NB4 (cell line): ENCODE results near the gene RASA4.
"Not testable (repeated sequence)": the region's sequence is repeated elsewhere in the genome, so short reads cannot be mapped to it uniquely, and the experiment has no call there.

ENCODE experiments used
- CTCF ChIP-seq: IDR thresholded peaks from one replicate; pipeline ENCODE4 v1.5.1; 2012; ENCODE audit warnings: low read depth, low read length
- MAX ChIP-seq: IDR thresholded peaks from 2 replicates; pipeline ENCODE4 v1.6.1; 2011; ENCODE audit warnings: low read depth, low read length

GRCh38 chr7:102527822-102528793 is 88.4 kb downstream of the RASA4 start:
- TF ChIP-seq CTCF, MAX: not testable (repeated sequence)
